Measurements from ENCODE around the gene FAM163A. TPM values are rescaled to one million over a fixed set of nuclear protein-coding genes. Genes with fewer than 3 reads are reported as not detected.

FAM163A gene
- total and polyA plus RNA-seq, 12 donors: 0.07 to 0.30 (median 0.15) TPM; not detected in 4

- intact Hi-C loops (cut with DNase I): no loop called here
- no peak for ATAC-seq
- Histone ChIP-seq H3K36me3 (no peaks in the 10 kb centered on the region), H3K27me3 (peaks cover 23 to 73% (median 62%) of the 10 kb centered on the region in 7 donors), H3K27ac (no peak overlapping the region), H3K9me3 (peaks cover 0 to 10% (median 0%) of the 10 kb centered on the region in 11 donors), H3K4me1 (peaks cover 7 to 25% (median 20%) of the 10 kb centered on the region in 9 donors), H3K4me3 (no peak overlapping the region)
- TF ChIP-seq CTCF (IDR thresholded peaks at IDR 0.05): no peak
- 84 to 86% methylated on average over 8 of the region's 8 CpGs for WGBS, 2 donors
- no peak for DNase-seq
Observed at GRCh38 chr1:179745131-179745611, 2.1 kb downstream of the FAM163A start.

- Histone ChIP-seq H3K4me1 (peaks cover 7 to 25% (median 20%) of the 10 kb centered on the region in 9 donors), H3K4me3 (no peak overlapping the region), H3K36me3 (no peaks in the 10 kb centered on the region), H3K9me3 (peaks cover 0 to 9% (median 0%) of the 10 kb centered on the region in 11 donors), H3K27ac (no peak overlapping the region), H3K27me3 (peaks cover 23 to 68% (median 57%) of the 10 kb centered on the region in 7 donors)
- ATAC-seq: no peak
- 82 to 84% methylated on average over 4 of the region's 4 CpGs for WGBS, 2 donors
- no peak for TF ChIP-seq CTCF (IDR thresholded peaks at IDR 0.05)
- no peak for DNase-seq
- intact Hi-C loops (cut with DNase I): no loop called here
Observed at GRCh38 chr1:179745743-179746142, 2.7 kb downstream of the FAM163A start.

GRCh38 chr1:179747611-179748010 lies 4.5 kb downstream of the FAM163A start:
- H3K27ac ChIP-seq: no peak overlapping the region
- H3K36me3 ChIP-seq: no peaks in the 10 kb centered on the region
- no peak overlapping the region for H3K4me3 ChIP-seq
- peaks cover 7 to 21% (median 19%) of the 10 kb centered on the region in 9 donors for H3K4me1 ChIP-seq
- TF ChIP-seq CTCF (IDR thresholded peaks at IDR 0.05): no peak
- intact Hi-C loops (cut with DNase I): no loop called here
- no peak for DNase-seq
- peaks cover 22 to 49% (median 39%) of the 10 kb centered on the region in 7 donors for H3K27me3 ChIP-seq
- peaks cover 0 to 17% (median 5%) of the 10 kb centered on the region in 11 donors for H3K9me3 ChIP-seq
- no peak for ATAC-seq
- WGBS, 2 donors: 93 to 94% methylated on average over 2 of the region's 2 CpGs

- ATAC-seq (no peak), DNase-seq (no peak)
- H3K27me3 ChIP-seq: peaks cover 11 to 37% (median 28%) of the 10 kb centered on the region in 7 donors
- intact Hi-C loops (cut with DNase I): no loop called here
- no peak overlapping the region for H3K4me3 ChIP-seq
- no peak for TF ChIP-seq CTCF (IDR thresholded peaks at IDR 0.05)
- H3K4me1 ChIP-seq: peaks cover 1 to 10% (median 8%) of the 10 kb centered on the region in 9 donors
- H3K9me3 ChIP-seq: peaks cover 0 to 17% (median 5%) of the 10 kb centered on the region in 11 donors
- no peaks in the 10 kb centered on the region for H3K36me3 ChIP-seq
- H3K27ac ChIP-seq: no peak overlapping the region
- 88 to 94% methylated on average over 4 of the region's 4 CpGs for WGBS, 2 donors
Observed at GRCh38 chr1:179748772-179749171, 5.7 kb downstream of the FAM163A start.

All from heart right ventricle (tissue), 16 donors.